ENCODE results near the gene HMGB4.

HMGB4 gene

GRCh38 chr1:33853431-33853830 is 10.4 kb upstream of the HMGB4 start:
- TF ChIP-seq CTCF (IDR thresholded peaks at IDR 0.05; ENCODE audit: low read depth, low read length) = no peak
- H3K4me3 ChIP-seq (replicated peaks in 1 of 2; ENCODE audit: low read depth in 2 of 2, low read length in 2 of 2) = no peak overlapping the region
- no peak for DNase-seq (ENCODE audit: low read depth in 2 of 2)

GRCh38 chr1:33854091-33854490 is 9.8 kb upstream of the HMGB4 start:
- no peak for DNase-seq (ENCODE audit: low read depth in 2 of 2)
- no peak for TF ChIP-seq CTCF (IDR thresholded peaks at IDR 0.05; ENCODE audit: low read depth, low read length)
- no peak overlapping the region for H3K4me3 ChIP-seq (replicated peaks in 1 of 2; ENCODE audit: low read depth in 2 of 2, low read length in 2 of 2)

- no peak for DNase-seq (ENCODE audit: low read depth in 2 of 2)
- no peak overlapping the region for H3K4me3 ChIP-seq (replicated peaks in 1 of 2; ENCODE audit: low read depth in 2 of 2, low read length in 2 of 2)
- TF ChIP-seq CTCF (IDR thresholded peaks at IDR 0.05; ENCODE audit: low read depth, low read length) = no peak
These were observed 3.2 kb upstream of the HMGB4 start for GRCh38 chr1:33860671-33861070.

- no peak for DNase-seq (ENCODE audit: low read depth in 2 of 2)
- H3K4me3 ChIP-seq (replicated peaks in 1 of 2; ENCODE audit: low read depth in 2 of 2, low read length in 2 of 2) = no peak overlapping the region
- TF ChIP-seq CTCF (IDR thresholded peaks at IDR 0.05; ENCODE audit: low read depth, low read length) = no peak
These were observed 846 bp downstream of the HMGB4 start for GRCh38 chr1:33864460-33865389.

GRCh38 chr1:33866281-33866680 is 2.4 kb downstream of the HMGB4 start:
- peak in 1 of 2 donors; percentile 6 for DNase-seq (ENCODE audit: low read depth in 2 of 2)
- TF ChIP-seq CTCF (IDR thresholded peaks at IDR 0.05; ENCODE audit: low read depth, low read length) = no peak
- H3K4me3 ChIP-seq (replicated peaks in 1 of 2; ENCODE audit: low read depth in 2 of 2, low read length in 2 of 2) = no peak overlapping the region

- no peak for DNase-seq (ENCODE audit: low read depth in 2 of 2)
- no peak for TF ChIP-seq CTCF (IDR thresholded peaks at IDR 0.05; ENCODE audit: low read depth, low read length)
- H3K4me3 ChIP-seq (replicated peaks in 1 of 2; ENCODE audit: low read depth in 2 of 2, low read length in 2 of 2) = no peak overlapping the region
These were observed 3.8 kb downstream of the HMGB4 start for GRCh38 chr1:33867684-33868083.
